ENCODE measurements around the gene POLD4. TPM values are rescaled to one million over a fixed set of nuclear protein-coding genes. Genes with fewer than 3 reads are reported as not detected.
A peak's percentile ranks its signal among the peaks of the same experiment; 100 is the strongest.

Gene POLD4
- total RNA-seq, 1 experiment from 2014 or later, result 44.2 TPM

DNA sequence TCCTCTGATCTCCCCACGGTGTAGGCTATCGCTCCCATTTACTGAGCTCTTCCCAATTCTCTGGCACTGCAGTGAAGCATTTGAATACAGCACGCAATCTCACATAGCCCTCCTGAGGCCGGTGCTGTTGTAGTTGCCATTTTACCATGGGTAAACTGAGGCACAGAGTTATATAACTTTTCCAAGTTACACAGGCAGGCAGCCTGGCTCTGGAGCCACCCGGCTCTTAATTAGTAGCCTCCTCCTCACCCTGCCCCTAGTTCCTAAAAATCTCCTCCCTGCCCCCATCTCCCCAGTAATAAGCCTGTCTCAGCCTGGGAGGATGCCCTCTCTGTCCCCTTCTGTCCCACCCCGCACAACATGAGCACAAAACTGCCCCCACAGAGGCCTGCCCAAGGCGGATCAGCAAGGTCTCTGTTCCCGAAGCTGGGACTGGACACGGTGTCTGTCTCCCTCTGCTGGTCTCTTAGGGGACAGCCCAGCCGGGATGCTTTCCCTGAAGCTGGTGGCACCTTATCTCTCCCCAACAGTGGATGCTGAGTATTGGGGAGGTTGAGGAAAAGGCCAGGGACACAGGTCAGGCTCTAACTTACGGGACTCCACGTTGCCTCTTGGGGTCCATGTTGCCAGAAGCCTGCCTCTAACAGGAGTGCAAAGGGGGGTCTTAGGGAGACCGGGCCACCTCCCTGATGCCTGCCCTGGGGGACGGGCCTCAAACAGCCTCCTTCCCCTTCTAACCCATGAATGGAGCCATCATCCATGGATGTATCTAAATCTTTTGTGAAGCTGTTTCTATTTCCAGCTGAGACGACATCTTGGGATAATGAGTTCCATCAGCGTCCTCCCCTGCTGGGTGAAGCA is 29.2 kb upstream of the POLD4 start:
- Histone ChIP-seq H3K27me3 (ENCODE audit: insufficient read depth, low read length) (no peaks in the 10 kb centered on the region), H2AFZ (ENCODE audit: low read depth, low read length, poor library complexity, severe bottlenecking) (no peak overlapping the region), H3K27ac (ENCODE audit: low read depth, low read length) (no peak overlapping the region), H3K4me1 (ENCODE audit: control insufficient read depth in 1 of 2, insufficient read depth in 2 of 2, low read length in 2 of 2) (peaks cover 54 to 64% of the 10 kb centered on the region in 2 experiments), H3K4me2 (ENCODE audit: low read length) (peak overlapping the region; percentile 23; the same call in 1 of the 2 replicates), H3K9me3 (ENCODE audit: control insufficient read depth in 1 of 2, insufficient read depth in 1 of 2, low read depth in 1 of 2, low read length in 2 of 2) (no peaks in the 10 kb centered on the region), H3K9me2 (ENCODE audit: insufficient read depth) (no peaks in the 10 kb centered on the region), H3K4me3 (replicated peaks in 1 of 2; ENCODE audit: low read depth in 1 of 2, low read length in 2 of 2) (no peak overlapping the region), H3K36me3 (ENCODE audit: control insufficient read depth in 1 of 2, insufficient read depth in 2 of 2, low read length in 2 of 2) (no peaks in the 10 kb centered on the region), H3K9ac (ENCODE audit: low read length) (no peak overlapping the region), H3K79me2 (ENCODE audit: insufficient read depth, low read length) (no peaks in the 10 kb centered on the region), H4K20me1 (ENCODE audit: insufficient read depth) (no peaks in the 10 kb centered on the region)
- ChIA-PET CTCF (interaction anchor here (0.6 to 15.5 kb wide), 19 partner anchors 9 to 687 kb away, joined by 3 to 456 read pairs (median 4); partner anchors contain the start of genes CLCF1, GRK2, POLD4 and PPP1CA), RAD21 (ENCODE audit: low non-redundant PET in 1 of 2, low total read pairs in 2 of 2, uncharacterized antibody in 2 of 2, unreplicated experiment in 2 of 2) (interaction anchor here (0.5 to 5.0 kb wide), 18 partner anchors 8 to 121 kb away, joined by 3 to 76 read pairs (median 6); partner anchors contain the start of gene POLD4 (in 2 of the 2)), POLR2A (interaction anchor here (1.2 to 15.1 kb wide), 3 partner anchors 11 to 37 kb away, joined by 3 to 210 read pairs (median 7); partner anchors contain the start of gene POLD4)
- intact Hi-C loops (cut with micrococcal nuclease), result loop anchor here (1.0 to 2.0 kb wide), 4 partner anchors 11 to 120 kb away; no protein-coding TSS in a partner anchor
- BruUV-seq (replicated peaks), result no TSS peak
- ATAC-seq, result peak; percentile 74
- DNase-seq (ENCODE audit: low read depth, low spot score), result peak; percentile 69
- TF ChIP-seq ZFX (IDR thresholded peaks at IDR 0.05) (no peak), CBX3 (IDR thresholded peaks at IDR 0.05; ENCODE audit: low read depth) (no peak), SRF (IDR thresholded peaks at IDR 0.05; ENCODE audit: low read depth) (no peak), POLR2AphosphoS5 (IDR thresholded peaks at IDR 0.05; ENCODE audit: low read depth, low read length) (peak; percentile 33; the same call in 1 of the 2 replicates), SIN3A (IDR thresholded peaks at IDR 0.05; ENCODE audit: low read depth) (no peak), SP1 (IDR thresholded peaks at IDR 0.05; ENCODE audit: low read depth) (no peak), YY1 (IDR thresholded peaks at IDR 0.05; ENCODE audit: extremely low read depth, insufficient replicate concordance, low read depth, low read length) (peak; percentile 48), EZH2phosphoT487 (IDR thresholded peaks at IDR 0.05; ENCODE audit: borderline replicate concordance) (no peak), POLR2A (IDR thresholded peaks at IDR 0.05; ENCODE audit: borderline replicate concordance, extremely low read depth, insufficient read depth, insufficient read length) (no peak), RAD21 (IDR thresholded peaks at IDR 0.05; ENCODE audit: low read depth) (no peak)
- TF ChIP-seq, protein P1, sequence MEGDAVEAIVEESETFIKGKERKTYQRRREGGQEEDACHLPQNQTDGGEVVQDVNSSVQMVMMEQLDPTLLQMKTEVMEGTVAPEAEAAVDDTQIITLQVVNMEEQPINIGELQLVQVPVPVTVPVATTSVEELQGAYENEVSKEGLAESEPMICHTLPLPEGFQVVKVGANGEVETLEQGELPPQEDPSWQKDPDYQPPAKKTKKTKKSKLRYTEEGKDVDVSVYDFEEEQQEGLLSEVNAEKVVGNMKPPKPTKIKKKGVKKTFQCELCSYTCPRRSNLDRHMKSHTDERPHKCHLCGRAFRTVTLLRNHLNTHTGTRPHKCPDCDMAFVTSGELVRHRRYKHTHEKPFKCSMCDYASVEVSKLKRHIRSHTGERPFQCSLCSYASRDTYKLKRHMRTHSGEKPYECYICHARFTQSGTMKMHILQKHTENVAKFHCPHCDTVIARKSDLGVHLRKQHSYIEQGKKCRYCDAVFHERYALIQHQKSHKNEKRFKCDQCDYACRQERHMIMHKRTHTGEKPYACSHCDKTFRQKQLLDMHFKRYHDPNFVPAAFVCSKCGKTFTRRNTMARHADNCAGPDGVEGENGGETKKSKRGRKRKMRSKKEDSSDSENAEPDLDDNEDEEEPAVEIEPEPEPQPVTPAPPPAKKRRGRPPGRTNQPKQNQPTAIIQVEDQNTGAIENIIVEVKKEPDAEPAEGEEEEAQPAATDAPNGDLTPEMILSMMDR (IDR thresholded peaks at IDR 0.05 in 2 of 3, conservative IDR thresholded peaks at IDR 0.05 in 1 of 3; ENCODE audit: borderline replicate concordance in 1 of 3, insufficient read depth in 1 of 3, low read depth in 2 of 3, low read length in 2 of 3), result peak in 2 of 3 experiments; percentile 98; a peak in 4 of 6 replicates
